HCT116 (cell line): ENCODE data around the gene CRYBA4. TPM values are rescaled to one million over a fixed set of nuclear protein-coding genes. Genes with fewer than 3 reads are reported as not detected.

ENCODE experiments used
- ATAC-seq: fragments of 200-7000 bp; cut with Tn5 transposase; 2 replicates; pipeline ENCODE4 v1.9.1; 2020; ENCODE audit warnings: mild to moderate bottlenecking, moderate library complexity
- BruUV-seq: library from RNA; stranded (reverse); fragments of 400-500 nt; replicated peaks from 2 replicates; lab custom pipeline; 2021; lab: Mats Ljungman, UMichigan
- CTCF ChIA-PET: fragments of 300-600 bp; sonication (Branson Sonifier 250); formaldehyde crosslinking; loops from one replicate; lab custom pipeline; 2021; ENCODE audit warnings: antibody characterized with exemption; lab: Charles Lee
- POLR2A ChIA-PET: fragments of 300-600, 350-600 bp; sonication (Branson Sonifier 250); formaldehyde crosslinking; loops from one replicate; lab custom pipeline; 2021; ENCODE audit warnings: antibody characterized with exemption; lab: Charles Lee
- RAD21 ChIA-PET, 2 experiments: fragments of 300-600 bp; sonication (Branson Sonifier 250); formaldehyde crosslinking; loops; one replicate each; lab custom pipeline; 2023; ENCODE audit warnings: low total read pairs in 2 of 2; ENCODE audit not compliant: uncharacterized antibody in 2 of 2, unreplicated experiment in 2 of 2, low non-redundant PET in 1 of 2; lab: Charles Lee
- DNase-seq: peaks from one replicate; pipeline ENCODE4 v3.0.0-alpha.2; 2010; ENCODE audit warnings: low read depth, low spot score
- H2AFZ ChIP-seq: fragments of 200-600 bp; shearing (Covaris generic), sonication (generic); 2 replicates; pipeline ENCODE4 v1.6.1; 2017; ENCODE audit warnings: low read depth, mixed run types, mixed read lengths, antibody characterized with exemption, low read length; ENCODE audit not compliant: poor library complexity, severe bottlenecking
- H3K27ac ChIP-seq: 2 replicates; pipeline ENCODE4 v1.5.1; 2012; ENCODE audit warnings: low read depth, low read length
- H3K27me3 ChIP-seq: fragments of 200-600 bp; sonication (generic); 2 replicates; pipeline ENCODE4 v1.6.1; 2016; ENCODE audit warnings: mixed run types, low read length, mixed read lengths; ENCODE audit not compliant: insufficient read depth
- H3K36me3 ChIP-seq, 2 experiments: fragments of 200-500 bp in 1 of 2; fragments of 200-600 bp in 1 of 2; sonication (Bioruptor generic) in 1 of 2; sonication (generic) in 1 of 2; 2 replicates each; pipeline versions ENCODE4 v1.5.1 to v1.6.1; 2014 to 2016; ENCODE audit warnings: low read length in 2 of 2, inconsistent platforms in 1 of 2, mixed read lengths in 1 of 2, mixed run types in 1 of 2; ENCODE audit not compliant: insufficient read depth in 2 of 2, control insufficient read depth in 1 of 2
- H3K4me1 ChIP-seq, 2 experiments: fragments of 200-600 bp in 1 of 2; sonication (generic) in 1 of 2; 2 replicates each; pipeline versions ENCODE4 v1.5.1 to v1.6.1; 2012 to 2017; ENCODE audit warnings: low read length in 2 of 2, inconsistent platforms in 1 of 2, mild to moderate bottlenecking in 1 of 2, mixed read lengths in 1 of 2, mixed run types in 1 of 2, moderate library complexity in 1 of 2; ENCODE audit not compliant: insufficient read depth in 2 of 2, control insufficient read depth in 1 of 2
- H3K4me2 ChIP-seq: fragments of 200-600 bp; sonication (generic); 2 replicates; pipeline ENCODE4 v1.6.1; 2017; ENCODE audit warnings: mixed run types, low read length, mixed read lengths
- H3K4me3 ChIP-seq, 2 experiments: fragments of 200-600 bp in 1 of 2; sonication (generic) in 1 of 2; replicated peaks in 1 of 2; 2 replicates each; pipeline ENCODE4 v1.5.1; 2011 to 2016; ENCODE audit warnings: low read length in 2 of 2, control low read depth in 1 of 2, low read depth in 1 of 2, mild to moderate bottlenecking in 1 of 2, mixed read lengths in 1 of 2, mixed run types in 1 of 2
- H3K79me2 ChIP-seq: fragments of 200-600 bp; sonication (generic); 2 replicates; pipeline ENCODE4 v1.6.1; 2017; ENCODE audit warnings: mild to moderate bottlenecking, mixed run types, low read length, moderate library complexity, mixed read lengths; ENCODE audit not compliant: insufficient read depth
- H3K9ac ChIP-seq: fragments of 200-600 bp; sonication (generic); 2 replicates; pipeline ENCODE4 v1.6.1; 2016; ENCODE audit warnings: low read length, mixed read lengths
- H3K9me2 ChIP-seq: fragments of 200-600 bp; sonication (generic), shearing (Covaris generic); 2 replicates; pipeline ENCODE4 v1.6.1; 2017; ENCODE audit warnings: mixed run types, mild to moderate bottlenecking, moderate library complexity; ENCODE audit not compliant: insufficient read depth
- H3K9me3 ChIP-seq, 2 experiments: fragments of 200-500 bp in 1 of 2; fragments of 200-600 bp in 1 of 2; sonication (Bioruptor generic) in 1 of 2; sonication (generic) in 1 of 2; 2 replicates each; pipeline ENCODE4 v1.6.1; 2014 to 2017; ENCODE audit warnings: low read length in 2 of 2, mixed read lengths in 2 of 2, inconsistent platforms in 1 of 2, low read depth in 1 of 2, mild to moderate bottlenecking in 1 of 2, mixed run types in 1 of 2, moderate library complexity in 1 of 2; ENCODE audit not compliant: control insufficient read depth in 1 of 2, insufficient read depth in 1 of 2
- H4K20me1 ChIP-seq: fragments of 200-600 bp; sonication (generic), shearing (Covaris generic); 2 replicates; pipeline ENCODE4 v1.6.1; 2017; ENCODE audit warnings: mixed run types, mild to moderate bottlenecking, moderate library complexity; ENCODE audit not compliant: insufficient read depth
- ATF3 ChIP-seq: IDR thresholded peaks from 2 replicates; pipeline ENCODE4 v1.6.1; 2012
- CEBPB ChIP-seq: IDR thresholded peaks from 2 replicates; pipeline ENCODE4 v1.6.1; 2012; ENCODE audit warnings: low read depth
- ELF1 ChIP-seq: IDR thresholded peaks from 2 replicates; pipeline ENCODE4 v1.6.1; 2012; ENCODE audit warnings: low read depth, borderline replicate concordance
- EZH2 ChIP-seq: fragments of 200-600 bp; sonication (generic); IDR thresholded peaks from 2 replicates; pipeline ENCODE4 v1.6.1; 2017; ENCODE audit warnings: antibody characterized with exemption, mixed run types
- EZH2phosphoT487 ChIP-seq: fragments of 200-600 bp; IDR thresholded peaks from 2 replicates; pipeline ENCODE4 v1.6.1; 2018; ENCODE audit warnings: antibody characterized with exemption, borderline replicate concordance
- FOSL1 ChIP-seq: IDR thresholded peaks from 2 replicates; pipeline ENCODE4 v1.6.1; 2012; ENCODE audit warnings: low read depth
- JUND ChIP-seq: IDR thresholded peaks from 2 replicates; pipeline ENCODE4 v1.6.1; 2012
- POLR2A ChIP-seq: IDR thresholded peaks from 2 replicates; pipeline ENCODE4 v1.7.0; 2011; ENCODE audit warnings: borderline replicate concordance; ENCODE audit not compliant: insufficient read depth, insufficient read length; ENCODE audit errors: extremely low read depth
- POLR2AphosphoS5 ChIP-seq: IDR thresholded peaks from 2 replicates; pipeline ENCODE4 v1.6.1; 2011; ENCODE audit warnings: mild to moderate bottlenecking, low read depth, low read length, moderate library complexity
- RAD21 ChIP-seq: IDR thresholded peaks from 2 replicates; pipeline ENCODE4 v1.6.1; 2012; ENCODE audit warnings: low read depth, mild to moderate bottlenecking
- SIN3A ChIP-seq: IDR thresholded peaks from 2 replicates; pipeline ENCODE4 v1.6.1; 2012; ENCODE audit warnings: low read depth
- SRF ChIP-seq: IDR thresholded peaks from 2 replicates; pipeline ENCODE4 v1.6.1; 2012; ENCODE audit warnings: low read depth
- TCF7L2 ChIP-seq: IDR thresholded peaks from 2 replicates; pipeline ENCODE4 v1.7.0; 2011; ENCODE audit warnings: borderline replicate concordance, inconsistent platforms; ENCODE audit not compliant: insufficient read depth, insufficient read length; ENCODE audit errors: extremely low read depth
- YY1 ChIP-seq: IDR thresholded peaks from 2 replicates; pipeline ENCODE4 v1.6.1; 2011; ENCODE audit warnings: low read length, low read depth, moderate library complexity, mild to moderate bottlenecking; ENCODE audit not compliant: insufficient replicate concordance; ENCODE audit errors: extremely low read depth
- ZFX ChIP-seq: fragments of 450-650 bp; IDR thresholded peaks from 2 replicates; pipeline ENCODE4 v1.6.1; 2017
- ZNF274 ChIP-seq: fragments of 200-500 bp; sonication (Bioruptor generic); IDR thresholded peaks from 2 replicates; pipeline ENCODE4 v1.6.1; 2014; ENCODE audit warnings: mild to moderate bottlenecking, low read depth, low read length, inconsistent platforms
- intact Hi-C: fragments of 100-400 bp; cut with micrococcal nuclease; formaldehyde crosslinking; loops from 2 replicates; pipeline ENCODE4 v1.10.0; 2022
- total RNA-seq: library from RNA; stranded (reverse); gene quantifications from one replicate; pipeline ENCODE4 v1.2.1, GENCODE V29; 2021; ENCODE audit not compliant: unreplicated experiment
- TF ChIP-seq, protein P1 (sequence below), 3 experiments: fragments of 200-600 bp in 1 of 3; sonication (generic) in 1 of 3; IDR thresholded peaks in 2 of 3; conservative IDR thresholded peaks in 1 of 3; 2 replicates each; pipeline ENCODE4 v1.5.1; 2012 to 2017; ENCODE audit warnings: low read depth in 2 of 3, low read length in 2 of 3, antibody characterized with exemption in 1 of 3, borderline replicate concordance in 1 of 3, control low read depth in 1 of 3, mild to moderate bottlenecking in 1 of 3, mixed read lengths in 1 of 3, mixed run types in 1 of 3, moderate library complexity in 1 of 3; ENCODE audit not compliant: insufficient read depth in 1 of 3
- TF ChIP-seq, protein P2 (sequence below): IDR thresholded peaks from 2 replicates; pipeline ENCODE4 v1.6.1; 2012

CRYBA4 gene
- total RNA-seq, 1 experiment from 2014 or later, result not detected

- ATAC-seq (no peak), DNase-seq (no peak)
- RAD21 ChIA-PET, result no interaction called here
- Histone ChIP-seq H3K36me3 (no peaks in the 10 kb centered on the region), H4K20me1 (no peaks in the 10 kb centered on the region), H2AFZ (no peak overlapping the region), H3K79me2 (no peaks in the 10 kb centered on the region), H3K4me3 (no peak overlapping the region), H3K4me1 (peaks cover 3 to 10% of the 10 kb centered on the region in 2 experiments; a peak in 3 of 4 replicates), H3K9me3 (no peaks in the 10 kb centered on the region)
- intact Hi-C loops, result no loop called here
- CTCF ChIA-PET, result interaction anchor here (0.8 kb wide), 1 partner anchor 278 kb away, joined by 3 read pairs; no protein-coding TSS in a partner anchor
- POLR2A ChIA-PET, result no interaction called here
- no TSS peak for BruUV-seq
- TF ChIP-seq ELF1 (no peak), POLR2AphosphoS5 (no peak), ATF3 (no peak), SRF (no peak), TCF7L2 (no peak), EZH2 (no peak), EZH2phosphoT487 (no peak), FOSL1 (no peak), SIN3A (no peak), JUND (no peak), ZFX (no peak), POLR2A (no peak), RAD21 (no peak), YY1 (no peak), ZNF274 (no peak), CEBPB (no peak)
- TF ChIP-seq, protein P1, sequence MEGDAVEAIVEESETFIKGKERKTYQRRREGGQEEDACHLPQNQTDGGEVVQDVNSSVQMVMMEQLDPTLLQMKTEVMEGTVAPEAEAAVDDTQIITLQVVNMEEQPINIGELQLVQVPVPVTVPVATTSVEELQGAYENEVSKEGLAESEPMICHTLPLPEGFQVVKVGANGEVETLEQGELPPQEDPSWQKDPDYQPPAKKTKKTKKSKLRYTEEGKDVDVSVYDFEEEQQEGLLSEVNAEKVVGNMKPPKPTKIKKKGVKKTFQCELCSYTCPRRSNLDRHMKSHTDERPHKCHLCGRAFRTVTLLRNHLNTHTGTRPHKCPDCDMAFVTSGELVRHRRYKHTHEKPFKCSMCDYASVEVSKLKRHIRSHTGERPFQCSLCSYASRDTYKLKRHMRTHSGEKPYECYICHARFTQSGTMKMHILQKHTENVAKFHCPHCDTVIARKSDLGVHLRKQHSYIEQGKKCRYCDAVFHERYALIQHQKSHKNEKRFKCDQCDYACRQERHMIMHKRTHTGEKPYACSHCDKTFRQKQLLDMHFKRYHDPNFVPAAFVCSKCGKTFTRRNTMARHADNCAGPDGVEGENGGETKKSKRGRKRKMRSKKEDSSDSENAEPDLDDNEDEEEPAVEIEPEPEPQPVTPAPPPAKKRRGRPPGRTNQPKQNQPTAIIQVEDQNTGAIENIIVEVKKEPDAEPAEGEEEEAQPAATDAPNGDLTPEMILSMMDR (IDR thresholded peaks at IDR 0.05 in 2 of 3, conservative IDR thresholded peaks at IDR 0.05 in 1 of 3; ENCODE audit: borderline replicate concordance in 1 of 3, insufficient read depth in 1 of 3, low read depth in 2 of 3, low read length in 2 of 3), result no peak
- TF ChIP-seq, protein P2, sequence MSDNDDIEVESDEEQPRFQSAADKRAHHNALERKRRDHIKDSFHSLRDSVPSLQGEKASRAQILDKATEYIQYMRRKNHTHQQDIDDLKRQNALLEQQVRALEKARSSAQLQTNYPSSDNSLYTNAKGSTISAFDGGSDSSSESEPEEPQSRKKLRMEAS, result no peak
- TF ChIP-seq, all 23 proteins: peak for 0
- Histone ChIP-seq H3K4me2 (no peak overlapping the region), H3K9me2 (no peaks in the 10 kb centered on the region), H3K27me3 (peaks cover 9% of the 10 kb centered on the region; the same call in 1 of the 2 replicates), H3K9ac (no peak overlapping the region), H3K27ac (no peak overlapping the region)
Measured at GRCh38 chr22:26642465-26643417, 21.0 kb downstream of the CRYBA4 start.
